Fibroblast of gingiva (primary cell): ENCODE data around the gene CDH13.

Experiments
- DNase-seq: peaks from one replicate; pipeline ENCODE4 v3.0.0-alpha.2; 2011; ENCODE audit warnings: low read depth

The CDH13 gene

DNA sequence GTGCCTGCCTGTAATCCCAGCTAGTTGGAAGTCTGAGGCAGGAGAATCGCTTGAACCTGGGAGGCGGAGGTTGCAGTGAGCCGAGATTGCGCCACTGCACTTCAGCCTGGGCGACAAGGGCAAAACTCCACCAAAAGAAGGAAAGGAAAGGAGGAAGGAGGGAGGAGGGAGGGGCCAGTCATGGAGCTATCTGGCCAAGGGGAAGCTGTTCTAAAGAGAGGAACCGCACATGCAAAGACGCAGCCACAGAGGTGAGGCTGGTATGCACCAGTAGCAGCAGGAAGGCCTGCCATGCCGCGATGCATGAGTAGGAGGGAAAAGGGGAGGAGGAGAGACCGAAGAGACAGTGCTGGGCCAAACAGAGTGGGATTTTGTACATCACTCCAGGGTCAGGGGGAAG is 1216.9 kb downstream of the CDH13 start:
- DNase-seq, result no peak

DNA sequence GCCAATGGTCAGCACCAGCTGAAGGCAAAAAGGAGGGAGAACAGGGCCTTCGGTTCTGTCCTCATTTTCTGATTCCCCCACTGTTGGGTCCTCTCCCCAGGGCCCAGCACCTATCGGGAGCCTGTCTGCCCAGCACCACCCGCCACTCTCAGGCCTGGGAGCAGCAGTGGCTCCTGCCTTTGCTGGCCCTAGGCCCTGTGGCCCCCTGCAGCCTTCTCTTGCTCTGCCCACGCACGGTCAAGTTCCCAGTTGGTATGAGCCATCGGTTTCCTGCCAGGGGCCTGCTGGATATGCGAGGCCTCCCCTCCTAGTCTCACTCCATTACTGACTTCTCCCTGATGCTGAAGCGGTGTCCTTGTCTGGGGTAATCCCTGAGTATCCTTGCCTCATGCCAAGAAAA is 1218.5 kb downstream of the CDH13 start:
- no peak for DNase-seq

DNA sequence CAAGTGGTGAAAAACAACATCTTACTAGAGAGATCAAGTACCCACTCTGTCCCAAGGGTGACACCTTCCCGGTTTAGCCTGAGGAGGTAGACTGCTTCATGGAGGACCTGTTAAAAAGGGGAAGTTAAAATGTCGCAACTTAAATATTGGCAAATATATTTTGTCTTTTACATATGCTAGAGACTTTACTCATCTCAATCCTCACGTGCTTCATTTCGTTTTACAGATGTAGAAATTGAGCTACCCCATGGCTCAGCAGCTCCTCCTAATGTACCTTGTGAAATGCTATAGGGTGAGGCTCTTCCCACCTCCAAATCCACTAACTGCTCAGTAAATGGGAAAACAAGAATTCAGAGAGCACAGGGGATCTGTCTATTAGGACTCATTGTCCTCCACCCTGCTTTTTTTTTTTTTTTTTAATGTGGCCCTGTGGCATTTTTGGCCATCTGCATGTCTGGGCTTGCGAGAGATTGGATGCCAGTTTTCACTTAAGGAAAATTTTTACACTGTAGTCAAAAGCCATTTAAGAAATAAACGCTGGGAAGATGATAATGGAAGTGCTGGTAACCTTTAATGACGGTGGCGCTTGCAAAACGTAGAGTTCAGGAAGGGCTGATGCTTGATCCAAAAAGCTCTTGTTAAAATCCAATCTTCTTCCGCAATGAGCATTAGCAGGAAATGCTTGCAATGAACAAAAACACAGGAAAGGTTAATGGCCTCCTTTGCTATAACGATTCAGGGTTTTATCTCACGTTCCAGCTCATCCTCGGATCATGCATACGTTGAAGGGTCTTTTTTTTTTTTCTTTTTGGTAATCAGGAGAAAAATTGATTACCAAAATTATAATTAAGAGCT is 1220.8 kb downstream of the CDH13 start:
- DNase-seq, result no peak

DNA sequence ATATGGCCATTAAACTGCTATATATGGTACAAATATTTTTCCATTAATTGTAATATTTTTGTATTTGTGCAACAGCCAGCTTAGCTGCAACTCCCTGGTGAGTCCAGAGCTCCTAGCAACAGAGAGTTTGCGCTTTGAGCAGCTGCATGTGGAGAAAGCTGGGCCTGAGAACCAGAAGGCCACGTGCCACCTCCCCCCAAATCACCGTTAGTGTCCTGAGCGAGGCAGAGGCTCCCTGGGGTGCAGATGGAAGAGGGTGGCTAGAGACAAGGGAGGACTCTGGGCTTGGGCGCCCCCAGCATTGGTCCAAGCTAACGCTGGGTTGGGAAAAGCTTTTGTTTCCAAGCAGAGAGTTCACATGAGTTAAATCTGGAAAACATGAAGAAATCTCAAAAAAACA is 1222.7 kb downstream of the CDH13 start:
- DNase-seq, result no peak
